Omental fat pad (tissue), 4 donors: Measurements from ENCODE around the gene EFCAB12. TPM values are rescaled to one million over a fixed set of nuclear protein-coding genes. Genes with fewer than 3 reads are reported as not detected.

Experiments used
- ATAC-seq: fragments of 150-250 bp; one replicate; pipeline ENCODE4 v1.9.1; 2016; ENCODE audit warnings: mild to moderate bottlenecking, moderate library complexity; ENCODE audit not compliant: low FRiP score
- DNase-seq: peaks from one replicate; pipeline ENCODE4 v3.0.0-alpha.2; 2019; ENCODE audit warnings: low spot score
- total RNA-seq, 4 donors: library from RNA; depleted of rRNA; stranded (reverse); fragments of >200 nt; gene quantifications; one replicate each; pipeline ENCODE4 v1.1.0, GENCODE V29; 2016
- TF ChIP-seq, protein P1 (sequence below), 3 donors: fragments of 450-650 bp; IDR thresholded peaks; one replicate each; pipeline ENCODE4 v1.5.1; 2016 to 2017; ENCODE audit warnings: antibody characterized with exemption in 3 of 3, mild to moderate bottlenecking in 3 of 3, moderate library complexity in 2 of 3

The EFCAB12 gene
- total RNA-seq, 4 donors from 2014 or later: 0.24 to 2.8 (median 1.0) TPM

GRCh38 chr3:129379582-129380358 is 48.7 kb downstream of the EFCAB12 start:
- TF ChIP-seq, protein P1, sequence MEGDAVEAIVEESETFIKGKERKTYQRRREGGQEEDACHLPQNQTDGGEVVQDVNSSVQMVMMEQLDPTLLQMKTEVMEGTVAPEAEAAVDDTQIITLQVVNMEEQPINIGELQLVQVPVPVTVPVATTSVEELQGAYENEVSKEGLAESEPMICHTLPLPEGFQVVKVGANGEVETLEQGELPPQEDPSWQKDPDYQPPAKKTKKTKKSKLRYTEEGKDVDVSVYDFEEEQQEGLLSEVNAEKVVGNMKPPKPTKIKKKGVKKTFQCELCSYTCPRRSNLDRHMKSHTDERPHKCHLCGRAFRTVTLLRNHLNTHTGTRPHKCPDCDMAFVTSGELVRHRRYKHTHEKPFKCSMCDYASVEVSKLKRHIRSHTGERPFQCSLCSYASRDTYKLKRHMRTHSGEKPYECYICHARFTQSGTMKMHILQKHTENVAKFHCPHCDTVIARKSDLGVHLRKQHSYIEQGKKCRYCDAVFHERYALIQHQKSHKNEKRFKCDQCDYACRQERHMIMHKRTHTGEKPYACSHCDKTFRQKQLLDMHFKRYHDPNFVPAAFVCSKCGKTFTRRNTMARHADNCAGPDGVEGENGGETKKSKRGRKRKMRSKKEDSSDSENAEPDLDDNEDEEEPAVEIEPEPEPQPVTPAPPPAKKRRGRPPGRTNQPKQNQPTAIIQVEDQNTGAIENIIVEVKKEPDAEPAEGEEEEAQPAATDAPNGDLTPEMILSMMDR (IDR thresholded peaks at IDR 0.05): no peak
- ATAC-seq (no peak), DNase-seq (no peak)

- ATAC-seq (no peak), DNase-seq (no peak)
- TF ChIP-seq, protein P1 (IDR thresholded peaks at IDR 0.05): no peak
Observed at GRCh38 chr3:129378949-129379348, 49.5 kb downstream of the EFCAB12 start.

- TF ChIP-seq, protein P1 (IDR thresholded peaks at IDR 0.05): no peak
- DNase-seq: no peak
- ATAC-seq: no peak
Observed at GRCh38 chr3:129377615-129378014, 50.8 kb downstream of the EFCAB12 start.

DNA sequence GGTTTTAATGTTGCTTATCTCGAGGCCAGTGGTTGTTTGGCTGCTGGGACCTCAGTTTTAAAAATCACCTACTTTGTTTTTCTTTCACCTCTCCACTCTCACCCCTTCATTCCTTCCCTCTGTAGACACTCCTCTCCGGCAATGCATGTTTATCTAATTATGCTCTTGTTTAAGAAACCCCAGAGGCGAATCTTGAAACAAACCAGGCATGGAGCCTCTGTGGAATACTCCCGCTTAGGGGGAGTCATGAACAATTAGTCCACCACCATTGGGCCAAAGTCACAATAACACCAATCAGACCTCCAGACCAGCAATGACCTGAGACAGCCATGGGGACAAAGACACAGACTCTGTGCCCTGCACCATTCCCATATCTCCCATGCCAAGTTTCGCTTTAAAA is 53.3 kb downstream of the EFCAB12 start:
- ATAC-seq (no peak), DNase-seq (no peak)
- TF ChIP-seq, protein P1 (IDR thresholded peaks at IDR 0.05): no peak

- TF ChIP-seq, protein P1 (IDR thresholded peaks at IDR 0.05): no peak
- DNase-seq (no peak), ATAC-seq (no peak)
Observed at GRCh38 chr3:129371041-129371826, 57.2 kb downstream of the EFCAB12 start.

DNA sequence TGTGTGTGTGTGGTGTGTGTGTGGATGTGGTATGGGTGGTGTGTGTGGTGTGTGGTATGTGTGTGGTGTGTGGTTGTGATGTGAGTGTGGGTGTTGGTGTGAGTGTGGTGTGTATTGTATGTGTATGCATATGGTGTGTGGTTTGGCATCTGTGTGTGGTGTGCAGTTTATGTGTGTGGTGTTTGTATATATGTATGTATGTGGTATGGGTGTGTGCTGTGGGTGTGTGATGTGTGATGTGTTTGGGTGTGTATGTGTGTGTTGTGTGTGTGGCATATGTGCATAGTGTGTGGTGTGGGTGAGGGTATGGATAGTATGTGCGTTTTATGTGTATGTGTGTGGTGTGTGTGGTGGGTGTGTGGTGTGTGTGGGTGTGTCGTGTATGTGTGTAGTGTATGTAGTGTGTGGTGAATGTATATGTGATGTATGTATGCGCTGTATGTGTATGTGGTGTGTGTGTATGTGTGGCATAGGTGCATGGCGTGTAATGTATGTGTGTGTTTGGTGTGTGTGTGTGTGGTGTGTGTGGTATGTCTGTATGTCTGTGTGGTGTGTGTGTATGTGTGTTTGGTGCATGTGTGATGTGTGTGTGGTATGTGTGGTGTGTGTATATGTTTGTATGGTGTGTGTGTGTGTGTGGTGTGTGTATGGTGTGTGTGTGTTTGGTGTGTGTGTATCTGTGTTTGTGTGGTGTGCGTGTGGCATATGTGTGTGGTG is 58.0 kb downstream of the EFCAB12 start:
- ATAC-seq (no peak), DNase-seq (no peak)
- TF ChIP-seq, protein P1 (IDR thresholded peaks at IDR 0.05): no peak
